Transverse colon (tissue), 4 donors: ENCODE measurements around the gene CARS2. TPM values are rescaled to one million over a fixed set of nuclear protein-coding genes. Genes with fewer than 3 reads are reported as not detected.

ENCODE experiments used
- DNase-seq: peaks from one replicate; pipeline ENCODE4 v3.0.0-alpha.2; 2019
- H3K27ac ChIP-seq, 4 donors: fragments of 200-600 bp; sonication (generic); 2 replicates each; pipeline ENCODE4 v1.5.1; 2016 to 2018; ENCODE audit warnings: inconsistent platforms in 4 of 4
- H3K27me3 ChIP-seq: fragments of 200-600 bp; sonication (generic); 2 replicates; pipeline ENCODE4 v1.5.1; 2017; ENCODE audit warnings: inconsistent platforms
- H3K36me3 ChIP-seq, 4 donors: fragments of 200-600 bp; sonication (generic); 2 replicates each; pipeline ENCODE4 v1.5.1; 2017 to 2019; ENCODE audit warnings: inconsistent platforms in 4 of 4
- H3K4me1 ChIP-seq, 4 donors: fragments of 200-600 bp; sonication (generic); 2 replicates each; pipeline ENCODE4 v1.5.1; 2017 to 2020; ENCODE audit warnings: inconsistent platforms in 4 of 4
- H3K4me3 ChIP-seq, 4 donors: fragments of 200-600 bp; sonication (generic); 1 replicate in 1 of 4; 2 replicates in 3 of 4; pipeline versions ENCODE4 v1.5.1 to v1.6.1; 2017 to 2019; ENCODE audit warnings: inconsistent platforms in 4 of 4
- H3K9me3 ChIP-seq, 2 donors: fragments of 200-600 bp; sonication (generic); 2 replicates each; pipeline ENCODE4 v1.5.1; 2017 to 2019; ENCODE audit warnings: inconsistent platforms in 2 of 2
- EP300 ChIP-seq: sonication (generic); formaldehyde crosslinking; IDR thresholded peaks from one replicate; pipeline ENCODE4 v1.6.1; 2017; ENCODE audit warnings: antibody characterized with exemption, low read depth
- POLR2A ChIP-seq: fragments of 450-650 bp; IDR thresholded peaks from one replicate; pipeline ENCODE4 v1.6.1; 2016; ENCODE audit warnings: antibody characterized with exemption, mild to moderate bottlenecking, moderate library complexity
- POLR2AphosphoS5 ChIP-seq, 3 donors: sonication (generic); formaldehyde crosslinking; IDR thresholded peaks; one replicate each; pipeline ENCODE4 v1.6.1; 2016; ENCODE audit warnings: antibody characterized with exemption in 3 of 3
- WGBS, 2 donors: methylation state at CpG; one replicate each; pipeline ENCODE4 v1.1.5; 2018; ENCODE audit warnings: low coverage in 1 of 2; 5-methylcytosine and 5-hydroxymethylcytosine counted together
- in situ Hi-C, 4 donors: fragments of 200-750 bp; cut with MboI; loops; one replicate each; pipeline versions ENCODE4 v1.15.0 to v1.15.1; 2017; ENCODE audit warnings: low sequenced_read_pairs in 3 of 4, low pct_ligation_motif_present in 1 of 4, low pct_unique_long_range_greater_than_20kb in 1 of 4
- intact Hi-C: fragments of 100-400 bp; cut with DNase I; formaldehyde crosslinking; loops from one replicate; pipeline ENCODE4 v1.15.1; 2023; ENCODE audit warnings: low total_unique reads
- total RNA-seq, 4 donors: library from RNA; depleted of rRNA; stranded (reverse); fragments of >200 nt; gene quantifications; one replicate each; pipeline ENCODE4 v1.1.0, GENCODE V29; 2016
- TF ChIP-seq, protein P1 (sequence below), 5 experiments: fragments of 200-600 bp in 3 of 5; fragments of 450-650 bp in 2 of 5; sonication (generic) in 3 of 5; IDR thresholded peaks; 1 replicate in 2 of 5; 2 replicates in 3 of 5; pipeline ENCODE4 v1.5.1; 2016 to 2017; ENCODE audit warnings: antibody characterized with exemption in 5 of 5, inconsistent platforms in 3 of 5, mild to moderate bottlenecking in 2 of 5, moderate library complexity in 1 of 5

CARS2 gene
- total RNA-seq, 4 donors from 2014 or later, result 35.2 to 152 (median 56.2) TPM

DNA sequence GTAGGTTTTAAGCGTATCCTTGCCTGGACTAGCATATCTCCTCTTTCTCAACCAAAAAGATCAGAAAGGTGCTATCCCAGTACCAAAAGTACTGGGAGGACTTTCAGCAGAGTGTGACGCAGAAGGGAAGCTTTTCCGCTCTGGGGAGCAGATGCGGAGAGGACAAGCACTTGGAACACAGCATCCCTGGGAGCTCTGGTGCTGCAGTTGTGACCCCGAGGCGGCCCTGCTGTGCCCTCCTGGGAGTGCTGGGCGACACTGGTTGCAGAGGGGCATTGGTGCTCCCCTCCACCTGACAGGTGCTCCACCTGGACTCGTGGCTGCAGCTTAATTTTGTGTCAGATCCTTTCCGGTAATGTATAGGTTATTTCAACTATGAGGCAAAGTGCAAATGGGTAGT, 87.1 kb downstream of the CARS2 start:
- Histone ChIP-seq H3K36me3 (peaks cover 0 to 7% (median 0%) of the 10 kb centered on the region in 4 donors), H3K4me3 (no peak overlapping the region), H3K27ac (peak overlapping the region; percentile 86 to 97 (median 94)), H3K4me1 (peaks cover 18 to 45% (median 26%) of the 10 kb centered on the region in 4 donors), H3K9me3 (no peaks in the 10 kb centered on the region), H3K27me3 (no peaks in the 10 kb centered on the region)
- DNase-seq, result no peak
- TF ChIP-seq POLR2A (no peak), POLR2AphosphoS5 (IDR thresholded peaks at IDR 0.05) (no peak), EP300 (no peak)
- TF ChIP-seq, protein P1, sequence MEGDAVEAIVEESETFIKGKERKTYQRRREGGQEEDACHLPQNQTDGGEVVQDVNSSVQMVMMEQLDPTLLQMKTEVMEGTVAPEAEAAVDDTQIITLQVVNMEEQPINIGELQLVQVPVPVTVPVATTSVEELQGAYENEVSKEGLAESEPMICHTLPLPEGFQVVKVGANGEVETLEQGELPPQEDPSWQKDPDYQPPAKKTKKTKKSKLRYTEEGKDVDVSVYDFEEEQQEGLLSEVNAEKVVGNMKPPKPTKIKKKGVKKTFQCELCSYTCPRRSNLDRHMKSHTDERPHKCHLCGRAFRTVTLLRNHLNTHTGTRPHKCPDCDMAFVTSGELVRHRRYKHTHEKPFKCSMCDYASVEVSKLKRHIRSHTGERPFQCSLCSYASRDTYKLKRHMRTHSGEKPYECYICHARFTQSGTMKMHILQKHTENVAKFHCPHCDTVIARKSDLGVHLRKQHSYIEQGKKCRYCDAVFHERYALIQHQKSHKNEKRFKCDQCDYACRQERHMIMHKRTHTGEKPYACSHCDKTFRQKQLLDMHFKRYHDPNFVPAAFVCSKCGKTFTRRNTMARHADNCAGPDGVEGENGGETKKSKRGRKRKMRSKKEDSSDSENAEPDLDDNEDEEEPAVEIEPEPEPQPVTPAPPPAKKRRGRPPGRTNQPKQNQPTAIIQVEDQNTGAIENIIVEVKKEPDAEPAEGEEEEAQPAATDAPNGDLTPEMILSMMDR (IDR thresholded peaks at IDR 0.05), result no peak
- WGBS, 2 donors, result 91 to 100% methylated on average over 1 to 9 of the region's 9 CpGs
- intact Hi-C loops (loop anchor here (5.0 kb wide), 1 partner anchor 56 kb away; the partner anchor contains the start of gene RAB20), in situ Hi-C loops (loop anchor here in 2 of 4 donors (10.0 to 25.0 kb wide), 2 partner anchors 86 to 94 kb away; partner anchors contain the start of genes CARS2 (in 2 of the 2) and ING1 (in 1 of the 2))

DNA sequence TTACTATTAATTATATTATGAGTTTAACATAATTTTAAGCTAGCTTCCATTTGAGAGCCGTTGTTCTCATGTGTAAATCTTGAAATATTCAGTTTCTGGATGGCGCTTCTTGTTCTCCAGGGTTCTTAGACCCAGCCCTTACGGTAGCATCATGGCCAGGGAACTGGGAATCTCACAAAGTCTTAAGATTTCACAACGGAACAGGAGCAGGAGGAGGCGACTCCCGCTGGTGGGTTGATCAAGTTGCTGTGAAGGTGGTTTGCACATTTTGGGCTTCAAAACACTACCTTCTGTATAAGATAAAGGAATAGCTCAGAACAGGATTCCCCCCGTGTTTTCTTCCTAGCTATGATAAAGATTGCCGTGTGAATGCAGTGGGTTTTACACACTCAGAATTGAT, 87.7 kb downstream of the CARS2 start:
- no peak overlapping the region for H3K4me3 ChIP-seq
- no peak for DNase-seq
- TF ChIP-seq EP300, result no peak
- no peak for TF ChIP-seq POLR2A
- H3K9me3 ChIP-seq, result no peaks in the 10 kb centered on the region
- H3K27me3 ChIP-seq, result no peaks in the 10 kb centered on the region
- peaks cover 18 to 45% (median 26%) of the 10 kb centered on the region in 4 donors for H3K4me1 ChIP-seq
- peaks cover 0 to 3% (median 0%) of the 10 kb centered on the region in 4 donors for H3K36me3 ChIP-seq
- WGBS, 2 donors, result 76 to 90% methylated on average over 6 to 8 of the region's 8 CpGs
- H3K27ac ChIP-seq, result peak overlapping the region; percentile 86 to 97 (median 94)
- intact Hi-C loops, result loop anchor here (5.0 kb wide), 1 partner anchor 56 kb away; the partner anchor contains the start of gene RAB20
- in situ Hi-C loops, result loop anchor here in 2 of 4 donors (10.0 to 25.0 kb wide), 2 partner anchors 87 to 94 kb away; partner anchors contain the start of genes CARS2 (in 2 of the 2) and ING1 (in 1 of the 2)

DNA sequence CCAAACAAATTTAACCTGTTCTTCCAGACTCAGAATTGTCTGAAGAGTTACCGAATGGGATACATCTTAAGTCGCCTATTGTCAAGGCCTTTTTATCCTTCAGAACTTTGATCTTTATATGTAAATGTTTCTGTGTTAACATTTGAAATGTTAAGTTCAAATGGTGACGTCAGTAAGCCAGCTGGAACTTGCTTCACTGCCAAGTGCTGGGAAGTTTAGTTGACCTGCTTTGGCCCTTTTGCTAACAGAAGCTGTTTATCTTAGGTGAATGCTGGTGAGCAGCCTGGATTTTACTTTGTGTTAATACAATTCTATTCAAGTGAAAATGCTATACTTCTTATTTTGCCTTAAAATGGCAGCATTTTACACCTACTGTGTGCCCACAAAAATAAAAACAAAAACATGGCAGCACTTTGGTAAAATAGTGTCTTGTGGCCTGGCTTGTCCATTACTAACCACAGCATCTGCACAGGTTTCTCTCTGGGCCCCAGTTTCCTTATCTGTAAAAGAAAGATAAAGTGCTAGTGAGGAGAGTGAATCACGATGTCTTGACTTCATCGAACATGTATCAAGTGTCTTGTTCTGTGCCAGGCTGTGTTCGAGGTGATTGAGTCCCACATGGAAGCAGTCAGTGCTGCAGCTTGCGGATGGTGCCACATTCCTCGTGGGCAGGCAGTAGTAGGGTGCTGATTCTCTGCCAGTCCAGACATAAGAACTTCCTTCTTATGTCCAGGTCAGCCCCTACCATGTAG, 88.4 kb downstream of the CARS2 start:
- WGBS, 2 donors, result 44 to 50% methylated on average over 4 to 8 of the region's 8 CpGs
- intact Hi-C loops (loop anchor here (5.0 kb wide), 1 partner anchor 55 kb away; the partner anchor contains the start of gene RAB20), in situ Hi-C loops (loop anchor here in 2 of 4 donors (10.0 to 25.0 kb wide), 2 partner anchors 87 to 95 kb away; partner anchors contain the start of genes CARS2 (in 2 of the 2) and ING1 (in 1 of the 2))

More for the DNA sequence above, 88.4 kb downstream of the CARS2 start:
- TF ChIP-seq POLR2A (no peak), POLR2AphosphoS5 (IDR thresholded peaks at IDR 0.05) (peak; percentile 50 to 61 (median 55)), EP300 (peak; percentile 82)
- TF ChIP-seq, protein P1 (IDR thresholded peaks at IDR 0.05), result no peak
- DNase-seq, result peak; percentile 59
- Histone ChIP-seq H3K36me3 (no peaks in the 10 kb centered on the region), H3K27ac (peak overlapping the region; percentile 86 to 97 (median 94)), H3K4me3 (peak overlapping the region in 2 of 4 donors; percentile 79 to 92), H3K9me3 (no peaks in the 10 kb centered on the region), H3K27me3 (no peaks in the 10 kb centered on the region), H3K4me1 (peaks cover 18 to 45% (median 26%) of the 10 kb centered on the region in 4 donors)
